ENCODE results near the gene LMBRD1. TPM values are rescaled to one million over a fixed set of nuclear protein-coding genes. Genes with fewer than 3 reads are reported as not detected.

The LMBRD1 gene
- polyA plus RNA-seq, 1 of the 3 experiments (the other 2 are of a cell fraction): 6.5 TPM

- TF ChIP-seq, protein P1, sequence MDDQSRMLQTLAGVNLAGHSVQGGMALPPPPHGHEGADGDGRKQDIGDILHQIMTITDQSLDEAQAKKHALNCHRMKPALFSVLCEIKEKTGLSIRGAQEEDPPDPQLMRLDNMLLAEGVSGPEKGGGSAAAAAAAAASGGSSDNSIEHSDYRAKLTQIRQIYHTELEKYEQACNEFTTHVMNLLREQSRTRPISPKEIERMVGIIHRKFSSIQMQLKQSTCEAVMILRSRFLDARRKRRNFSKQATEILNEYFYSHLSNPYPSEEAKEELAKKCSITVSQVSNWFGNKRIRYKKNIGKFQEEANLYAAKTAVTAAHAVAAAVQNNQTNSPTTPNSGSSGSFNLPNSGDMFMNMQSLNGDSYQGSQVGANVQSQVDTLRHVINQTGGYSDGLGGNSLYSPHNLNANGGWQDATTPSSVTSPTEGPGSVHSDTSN (IDR thresholded peaks at IDR 0.05): no peak
Measured at GRCh38 chr6:69791065-69791471, 5.7 kb downstream of the LMBRD1 start (continued).

GRCh38 chr6:69790629-69791028 is 6.2 kb downstream of the LMBRD1 start:
- DNase-seq: no peak
- Histone ChIP-seq H3K4me2 (no peak overlapping the region), H4K20me1 (ENCODE audit: insufficient read depth) (no peaks in the 10 kb centered on the region), H2AFZ (ENCODE audit: low read depth) (no peak overlapping the region), H3K79me2 (ENCODE audit: insufficient read depth) (0 out of 2 replicates have a peak, but pooled peaks cover 3% of the 10 kb centered on the region), H3K4me3 (ENCODE audit: low read depth in 2 of 2, low read length in 1 of 2) (no peak overlapping the region), H3K9me3 (no peaks in the 10 kb centered on the region), H3K27me3 (ENCODE audit: insufficient read depth) (no peaks in the 10 kb centered on the region), H3K27ac (ENCODE audit: low read depth in 2 of 2, low read length in 1 of 2) (no peak overlapping the region), H3F3A (replicated peaks; ENCODE audit: insufficient read depth) (no peaks in the 10 kb centered on the region), H3K9ac (no peak overlapping the region), H3K4me1 (ENCODE audit: control insufficient read depth in 1 of 2, insufficient read depth in 2 of 2, low read depth in 1 of 2, low read length in 1 of 2) (peaks cover 0 to 2% of the 10 kb centered on the region in 2 experiments; a peak in 1 of 4 replicates), H3K36me3 (replicated peaks in 1 of 2; ENCODE audit: control insufficient read depth in 1 of 2, insufficient read depth in 2 of 2, low read length in 1 of 2) (peaks cover 11 to 14% of the 10 kb centered on the region in 2 experiments), H3K9me2 (no peaks in the 10 kb centered on the region)
- POLR2A ChIA-PET: no interaction called here
- CTCF ChIA-PET: no interaction called here
- WGBS (ENCODE audit: low lambda C conversion rate): 93% methylated on average over 2 of the region's 2 CpGs
- TF ChIP-seq NRF1 (IDR thresholded peaks at IDR 0.05; ENCODE audit: low read depth, low read length): no peak
- TF ChIP-seq FOXM1 (IDR thresholded peaks at IDR 0.05; ENCODE audit: low read depth): no peak
- TF ChIP-seq, protein P2, sequence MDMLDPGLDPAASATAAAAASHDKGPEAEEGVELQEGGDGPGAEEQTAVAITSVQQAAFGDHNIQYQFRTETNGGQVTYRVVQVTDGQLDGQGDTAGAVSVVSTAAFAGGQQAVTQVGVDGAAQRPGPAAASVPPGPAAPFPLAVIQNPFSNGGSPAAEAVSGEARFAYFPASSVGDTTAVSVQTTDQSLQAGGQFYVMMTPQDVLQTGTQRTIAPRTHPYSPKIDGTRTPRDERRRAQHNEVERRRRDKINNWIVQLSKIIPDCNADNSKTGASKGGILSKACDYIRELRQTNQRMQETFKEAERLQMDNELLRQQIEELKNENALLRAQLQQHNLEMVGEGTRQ (IDR thresholded peaks at IDR 0.05; ENCODE audit: borderline replicate concordance, low read depth, low read length): no peak
- no peak for TF ChIP-seq GABPA (IDR thresholded peaks at IDR 0.05; ENCODE audit: low read depth)
- TF ChIP-seq FOXJ3 (CRISPR knock-in tag; IDR thresholded peaks at IDR 0.05): no peak
- TF ChIP-seq, protein P3, sequence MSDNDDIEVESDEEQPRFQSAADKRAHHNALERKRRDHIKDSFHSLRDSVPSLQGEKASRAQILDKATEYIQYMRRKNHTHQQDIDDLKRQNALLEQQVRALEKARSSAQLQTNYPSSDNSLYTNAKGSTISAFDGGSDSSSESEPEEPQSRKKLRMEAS (IDR thresholded peaks at IDR 0.05; ENCODE audit: low read depth): no peak
- no peak for TF ChIP-seq SIN3A (IDR thresholded peaks at IDR 0.05; ENCODE audit: borderline replicate concordance, low read depth, low read length)
- TF ChIP-seq, protein P4, sequence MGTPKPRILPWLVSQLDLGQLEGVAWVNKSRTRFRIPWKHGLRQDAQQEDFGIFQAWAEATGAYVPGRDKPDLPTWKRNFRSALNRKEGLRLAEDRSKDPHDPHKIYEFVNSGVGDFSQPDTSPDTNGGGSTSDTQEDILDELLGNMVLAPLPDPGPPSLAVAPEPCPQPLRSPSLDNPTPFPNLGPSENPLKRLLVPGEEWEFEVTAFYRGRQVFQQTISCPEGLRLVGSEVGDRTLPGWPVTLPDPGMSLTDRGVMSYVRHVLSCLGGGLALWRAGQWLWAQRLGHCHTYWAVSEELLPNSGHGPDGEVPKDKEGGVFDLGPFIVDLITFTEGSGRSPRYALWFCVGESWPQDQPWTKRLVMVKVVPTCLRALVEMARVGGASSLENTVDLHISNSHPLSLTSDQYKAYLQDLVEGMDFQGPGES (IDR thresholded peaks at IDR 0.05; ENCODE audit: low read depth, low read length): no peak
- TF ChIP-seq USF1 (IDR thresholded peaks at IDR 0.05; ENCODE audit: borderline replicate concordance, low read depth): no peak
- TF ChIP-seq, protein P5, sequence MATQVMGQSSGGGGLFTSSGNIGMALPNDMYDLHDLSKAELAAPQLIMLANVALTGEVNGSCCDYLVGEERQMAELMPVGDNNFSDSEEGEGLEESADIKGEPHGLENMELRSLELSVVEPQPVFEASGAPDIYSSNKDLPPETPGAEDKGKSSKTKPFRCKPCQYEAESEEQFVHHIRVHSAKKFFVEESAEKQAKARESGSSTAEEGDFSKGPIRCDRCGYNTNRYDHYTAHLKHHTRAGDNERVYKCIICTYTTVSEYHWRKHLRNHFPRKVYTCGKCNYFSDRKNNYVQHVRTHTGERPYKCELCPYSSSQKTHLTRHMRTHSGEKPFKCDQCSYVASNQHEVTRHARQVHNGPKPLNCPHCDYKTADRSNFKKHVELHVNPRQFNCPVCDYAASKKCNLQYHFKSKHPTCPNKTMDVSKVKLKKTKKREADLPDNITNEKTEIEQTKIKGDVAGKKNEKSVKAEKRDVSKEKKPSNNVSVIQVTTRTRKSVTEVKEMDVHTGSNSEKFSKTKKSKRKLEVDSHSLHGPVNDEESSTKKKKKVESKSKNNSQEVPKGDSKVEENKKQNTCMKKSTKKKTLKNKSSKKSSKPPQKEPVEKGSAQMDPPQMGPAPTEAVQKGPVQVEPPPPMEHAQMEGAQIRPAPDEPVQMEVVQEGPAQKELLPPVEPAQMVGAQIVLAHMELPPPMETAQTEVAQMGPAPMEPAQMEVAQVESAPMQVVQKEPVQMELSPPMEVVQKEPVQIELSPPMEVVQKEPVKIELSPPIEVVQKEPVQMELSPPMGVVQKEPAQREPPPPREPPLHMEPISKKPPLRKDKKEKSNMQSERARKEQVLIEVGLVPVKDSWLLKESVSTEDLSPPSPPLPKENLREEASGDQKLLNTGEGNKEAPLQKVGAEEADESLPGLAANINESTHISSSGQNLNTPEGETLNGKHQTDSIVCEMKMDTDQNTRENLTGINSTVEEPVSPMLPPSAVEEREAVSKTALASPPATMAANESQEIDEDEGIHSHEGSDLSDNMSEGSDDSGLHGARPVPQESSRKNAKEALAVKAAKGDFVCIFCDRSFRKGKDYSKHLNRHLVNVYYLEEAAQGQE (IDR thresholded peaks at IDR 0.05; ENCODE audit: low read depth, low read length): no peak
- TF ChIP-seq ZBTB33 (IDR thresholded peaks at IDR 0.05; ENCODE audit: borderline replicate concordance, low read depth): no peak
